Measurements from ENCODE around the gene TFEB. TPM values are rescaled to one million over a fixed set of nuclear protein-coding genes. Genes with fewer than 3 reads are reported as not detected.

Gene TFEB
- total RNA-seq, 1 donor = 5.1 TPM

GRCh38 chr6:41647061-41647511, 88.3 kb downstream of the TFEB start:
- Histone ChIP-seq H3K27ac (ENCODE audit: low read depth, low read length) (no peak overlapping the region), H4K20me1 (ENCODE audit: insufficient read depth, low read length) (no peaks in the 10 kb centered on the region), H3K4me1 (ENCODE audit: insufficient read depth, low read length) (no peaks in the 10 kb centered on the region), H3K4me3 (ENCODE audit: insufficient read depth, low read length) (no peak overlapping the region), H3K79me2 (ENCODE audit: insufficient read depth, low read length) (no peaks in the 10 kb centered on the region), H3K4me2 (ENCODE audit: insufficient read depth, low read length) (no peak overlapping the region), H3K9me3 (ENCODE audit: low read depth, low read length) (no peaks in the 10 kb centered on the region), H3K27me3 (ENCODE audit: insufficient read depth, low read length) (peaks cover 40% of the 10 kb centered on the region), H3K36me3 (ENCODE audit: insufficient read depth, low read length) (no peaks in the 10 kb centered on the region), H2AFZ (ENCODE audit: low read length) (no peak overlapping the region)
- TF ChIP-seq CTCF (IDR thresholded peaks at IDR 0.05; ENCODE audit: extremely low read depth, low read depth, low read length) = no peak
- DNase-seq (ENCODE audit: insufficient read length, low spot score, missing footprints) = peak; percentile 86

- Histone ChIP-seq H3K79me2 (ENCODE audit: insufficient read depth, low read length) (no peaks in the 10 kb centered on the region), H3K27me3 (ENCODE audit: insufficient read depth, low read length) (peaks cover 45% of the 10 kb centered on the region)
These were observed 89.2 kb downstream of the TFEB start for GRCh38 chr6:41646026-41646795.

GRCh38 chr6:41645007-41645618, 90.3 kb downstream of the TFEB start:
- Histone ChIP-seq H3K27ac (ENCODE audit: low read depth, low read length) (no peak overlapping the region), H3K36me3 (ENCODE audit: insufficient read depth, low read length) (no peaks in the 10 kb centered on the region), H3K9me3 (ENCODE audit: low read depth, low read length) (no peaks in the 10 kb centered on the region), H3K79me2 (ENCODE audit: insufficient read depth, low read length) (no peaks in the 10 kb centered on the region), H3K4me2 (ENCODE audit: insufficient read depth, low read length) (no peak overlapping the region), H2AFZ (ENCODE audit: low read length) (no peak overlapping the region), H3K4me1 (ENCODE audit: insufficient read depth, low read length) (no peaks in the 10 kb centered on the region), H3K27me3 (ENCODE audit: insufficient read depth, low read length) (peaks cover 56% of the 10 kb centered on the region), H3K4me3 (ENCODE audit: insufficient read depth, low read length) (no peak overlapping the region), H4K20me1 (ENCODE audit: insufficient read depth, low read length) (no peaks in the 10 kb centered on the region)
- TF ChIP-seq CTCF (IDR thresholded peaks at IDR 0.05; ENCODE audit: extremely low read depth, low read depth, low read length) = no peak
- DNase-seq (ENCODE audit: insufficient read length, low spot score, missing footprints) = no peak

More at GRCh38 chr6:41646026-41646795, 89.2 kb downstream of the TFEB start:
- DNase-seq (ENCODE audit: insufficient read length, low spot score, missing footprints) = peak; percentile 77
- Histone ChIP-seq H3K27ac (ENCODE audit: low read depth, low read length) (no peak overlapping the region), H3K9me3 (ENCODE audit: low read depth, low read length) (no peaks in the 10 kb centered on the region), H3K4me2 (ENCODE audit: insufficient read depth, low read length) (no peak overlapping the region), H3K36me3 (ENCODE audit: insufficient read depth, low read length) (no peaks in the 10 kb centered on the region), H3K4me3 (ENCODE audit: insufficient read depth, low read length) (no peak overlapping the region), H4K20me1 (ENCODE audit: insufficient read depth, low read length) (no peaks in the 10 kb centered on the region), H3K4me1 (ENCODE audit: insufficient read depth, low read length) (no peaks in the 10 kb centered on the region), H2AFZ (ENCODE audit: low read length) (no peak overlapping the region)
- TF ChIP-seq CTCF (IDR thresholded peaks at IDR 0.05; ENCODE audit: extremely low read depth, low read depth, low read length) = no peak

- no peaks in the 10 kb centered on the region for H3K79me2 ChIP-seq (ENCODE audit: insufficient read depth, low read length)
These were observed 91.0 kb downstream of the TFEB start for GRCh38 chr6:41644297-41644879.

More at GRCh38 chr6:41644297-41644879, 91.0 kb downstream of the TFEB start:
- Histone ChIP-seq H3K4me3 (ENCODE audit: insufficient read depth, low read length) (no peak overlapping the region), H3K9me3 (ENCODE audit: low read depth, low read length) (no peaks in the 10 kb centered on the region), H3K4me2 (ENCODE audit: insufficient read depth, low read length) (no peak overlapping the region), H3K27ac (ENCODE audit: low read depth, low read length) (no peak overlapping the region), H4K20me1 (ENCODE audit: insufficient read depth, low read length) (no peaks in the 10 kb centered on the region), H2AFZ (ENCODE audit: low read length) (no peak overlapping the region), H3K36me3 (ENCODE audit: insufficient read depth, low read length) (no peaks in the 10 kb centered on the region), H3K4me1 (ENCODE audit: insufficient read depth, low read length) (no peaks in the 10 kb centered on the region), H3K27me3 (ENCODE audit: insufficient read depth, low read length) (peaks cover 63% of the 10 kb centered on the region)
- peak; percentile 65 for DNase-seq (ENCODE audit: insufficient read length, low spot score, missing footprints)
- no peak for TF ChIP-seq CTCF (IDR thresholded peaks at IDR 0.05; ENCODE audit: extremely low read depth, low read depth, low read length)

All from osteoblast (primary cell).